ENCODE data around the gene KIAA0513.

The KIAA0513 gene

DNA sequence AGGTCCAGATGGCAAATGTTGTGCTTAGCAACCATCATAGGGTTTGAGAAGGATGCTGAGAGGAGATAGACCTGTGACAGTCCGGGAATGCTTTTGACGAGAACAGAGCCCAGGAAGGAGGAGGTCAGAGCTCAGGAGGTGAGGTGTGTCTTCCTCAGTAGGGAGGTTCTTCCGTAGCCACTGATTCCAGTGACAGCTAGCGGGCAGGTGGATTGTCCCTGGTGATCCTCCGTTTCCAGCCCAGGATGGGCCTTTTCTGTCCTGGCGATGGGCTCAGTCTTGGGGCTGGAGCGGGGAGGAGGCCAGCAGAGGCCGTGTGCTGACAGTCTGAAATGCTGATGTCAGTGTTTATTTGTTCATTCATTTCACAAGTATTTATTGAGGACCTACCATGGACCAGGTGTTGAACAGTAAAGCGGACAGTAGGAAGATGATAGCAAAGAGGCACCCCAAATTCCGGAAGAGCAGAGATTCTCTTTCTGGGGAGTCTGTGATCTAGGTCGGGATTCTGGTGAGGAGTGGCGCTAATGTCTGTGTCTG is 38.8 kb downstream of the KIAA0513 start:
- DNase-seq, result no peak
- Histone ChIP-seq H3K36me3 (no peaks in the 10 kb centered on the region), H3K4me1 (no peaks in the 10 kb centered on the region), H3K9me3 (no peaks in the 10 kb centered on the region), H3K4me3 (ENCODE audit: low read depth, low read length) (no peak overlapping the region), H3K27me3 (no peaks in the 10 kb centered on the region)
- TF ChIP-seq CTCF (IDR thresholded peaks at IDR 0.05; ENCODE audit: low read depth, low read length), result no peak

GRCh38 chr16:85067024-85067423 is 39.4 kb downstream of the KIAA0513 start:
- DNase-seq, result no peak
- Histone ChIP-seq H3K4me1 (no peaks in the 10 kb centered on the region), H3K4me3 (ENCODE audit: low read depth, low read length) (no peak overlapping the region), H3K27me3 (no peaks in the 10 kb centered on the region), H3K36me3 (no peaks in the 10 kb centered on the region), H3K9me3 (no peaks in the 10 kb centered on the region)
- TF ChIP-seq CTCF (IDR thresholded peaks at IDR 0.05; ENCODE audit: low read depth, low read length), result no peak

GRCh38 chr16:85067426-85067825 is 39.8 kb downstream of the KIAA0513 start:
- no peaks in the 10 kb centered on the region for H3K36me3 ChIP-seq
- TF ChIP-seq CTCF (IDR thresholded peaks at IDR 0.05; ENCODE audit: low read depth, low read length), result no peak
- H3K9me3 ChIP-seq, result no peaks in the 10 kb centered on the region
- H3K27me3 ChIP-seq, result no peaks in the 10 kb centered on the region
- no peak overlapping the region for H3K4me3 ChIP-seq (ENCODE audit: low read depth, low read length)
- DNase-seq, result no peak
- no peaks in the 10 kb centered on the region for H3K4me1 ChIP-seq

- Histone ChIP-seq H3K4me3 (ENCODE audit: low read depth, low read length) (no peak overlapping the region), H3K27me3 (no peaks in the 10 kb centered on the region), H3K36me3 (no peaks in the 10 kb centered on the region), H3K4me1 (no peaks in the 10 kb centered on the region), H3K9me3 (no peaks in the 10 kb centered on the region)
- no peak for DNase-seq
- TF ChIP-seq CTCF (IDR thresholded peaks at IDR 0.05; ENCODE audit: low read depth, low read length), result no peak
These were observed 41.2 kb downstream of the KIAA0513 start for GRCh38 chr16:85068746-85069145.

DNA sequence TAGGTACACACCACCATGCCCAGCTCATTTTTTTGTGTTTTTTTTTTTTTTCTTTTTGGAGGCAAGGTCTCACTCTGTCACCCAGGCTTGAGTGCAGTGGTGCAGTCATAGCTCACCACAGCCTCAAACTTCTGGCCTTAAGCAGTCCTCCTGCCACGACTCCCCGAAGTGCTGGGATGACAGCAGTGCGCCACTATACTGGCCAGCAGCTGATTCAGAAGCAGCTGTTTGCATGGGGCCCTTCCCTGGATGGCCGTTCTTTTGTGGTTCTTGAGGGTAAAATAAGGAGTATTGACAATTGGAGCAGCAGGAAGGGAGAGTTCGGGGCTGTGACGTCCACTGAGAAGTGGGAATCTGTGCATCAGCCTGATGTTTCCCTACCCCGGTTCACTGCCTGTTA is 41.6 kb downstream of the KIAA0513 start:
- TF ChIP-seq CTCF (IDR thresholded peaks at IDR 0.05; ENCODE audit: low read depth, low read length), result no peak
- DNase-seq, result no peak
- no peak overlapping the region for H3K4me3 ChIP-seq (ENCODE audit: low read depth, low read length)
- H3K36me3 ChIP-seq, result no peaks in the 10 kb centered on the region
- H3K9me3 ChIP-seq, result no peaks in the 10 kb centered on the region
- no peaks in the 10 kb centered on the region for H3K4me1 ChIP-seq
- no peaks in the 10 kb centered on the region for H3K27me3 ChIP-seq

DNA sequence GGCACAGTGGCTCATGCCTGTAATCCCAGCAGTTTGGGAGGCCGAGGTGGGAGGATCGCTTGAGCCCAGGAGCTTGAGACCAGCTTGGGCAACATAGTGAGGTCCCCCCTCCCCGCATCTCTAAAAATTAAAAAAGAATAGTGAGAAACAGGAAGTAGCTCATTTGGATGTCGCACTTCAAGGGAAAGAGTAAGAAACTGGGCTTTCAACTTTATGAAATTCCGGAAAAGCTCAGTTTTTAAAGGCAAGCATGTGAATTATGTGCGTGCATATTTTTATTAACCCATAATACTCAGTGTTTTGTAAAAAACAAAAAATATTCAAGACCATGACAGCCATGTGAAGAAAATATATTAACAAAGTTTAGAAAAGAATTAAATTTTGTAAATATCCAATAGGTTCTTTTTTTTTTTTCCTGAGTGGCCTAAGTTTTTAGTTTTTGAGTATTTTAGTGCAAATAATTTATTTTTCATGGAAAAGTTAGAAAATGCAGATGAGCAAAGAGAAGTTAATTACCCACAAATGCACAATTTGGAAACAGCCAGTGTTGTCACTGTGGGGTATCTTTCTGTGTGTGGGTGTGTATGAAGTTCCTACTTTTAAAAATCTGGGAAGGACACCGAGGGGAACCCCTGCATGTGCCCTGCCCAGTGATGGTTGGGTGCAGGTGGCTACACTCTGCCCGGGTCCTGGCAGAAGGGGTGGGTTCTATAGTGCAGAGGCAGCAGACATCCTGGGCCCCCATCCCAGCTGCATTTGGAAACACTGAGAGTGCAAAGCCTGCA is 44.7 kb downstream of the KIAA0513 start:
- Histone ChIP-seq H3K4me3 (ENCODE audit: low read depth, low read length) (no peak overlapping the region), H3K27me3 (no peaks in the 10 kb centered on the region), H3K9me3 (no peaks in the 10 kb centered on the region), H3K36me3 (no peaks in the 10 kb centered on the region), H3K4me1 (no peaks in the 10 kb centered on the region)
- no peak for DNase-seq
- TF ChIP-seq CTCF (IDR thresholded peaks at IDR 0.05; ENCODE audit: low read depth, low read length), result no peak
